HepG2 (cell line): Measurements from ENCODE around the gene SLCO2A1.

ENCODE experiments used
- KLF16 ChIP-seq, 2 experiments: sonication (generic) in 1 of 2; formaldehyde crosslinking in 1 of 2; IDR thresholded peaks; 2 replicates each; pipeline versions ENCODE4 v1.6.1 to v1.8.0; 2016 to 2023; ENCODE audit warnings: missing genetic modification reagents in 2 of 2, missing compliant biosample characterization in 1 of 2
- POLR2G ChIP-seq: fragments of 200-400 bp; formaldehyde crosslinking; IDR thresholded peaks from 2 replicates; pipeline ENCODE4 v1.6.1; 2018; ENCODE audit warnings: mild to moderate bottlenecking, low read depth, low read length, moderate library complexity
- PRPF4 ChIP-seq: fragments of 200-400 bp; formaldehyde crosslinking; IDR thresholded peaks from 2 replicates; pipeline ENCODE4 v1.6.1; 2016; ENCODE audit warnings: low read length, low read depth; ENCODE audit not compliant: poor library complexity, severe bottlenecking
- ZNF138 ChIP-seq: sonication (generic); formaldehyde crosslinking; IDR thresholded peaks from 2 replicates; pipeline ENCODE4 v1.5.0; 2020; ENCODE audit warnings: mild to moderate bottlenecking, low read depth, missing genetic modification reagents
- TF ChIP-seq, protein P1 (sequence below): sonication (generic); formaldehyde crosslinking; IDR thresholded peaks from 2 replicates; pipeline ENCODE4 v1.5.0; 2020; ENCODE audit warnings: missing genetic modification reagents

DNA sequence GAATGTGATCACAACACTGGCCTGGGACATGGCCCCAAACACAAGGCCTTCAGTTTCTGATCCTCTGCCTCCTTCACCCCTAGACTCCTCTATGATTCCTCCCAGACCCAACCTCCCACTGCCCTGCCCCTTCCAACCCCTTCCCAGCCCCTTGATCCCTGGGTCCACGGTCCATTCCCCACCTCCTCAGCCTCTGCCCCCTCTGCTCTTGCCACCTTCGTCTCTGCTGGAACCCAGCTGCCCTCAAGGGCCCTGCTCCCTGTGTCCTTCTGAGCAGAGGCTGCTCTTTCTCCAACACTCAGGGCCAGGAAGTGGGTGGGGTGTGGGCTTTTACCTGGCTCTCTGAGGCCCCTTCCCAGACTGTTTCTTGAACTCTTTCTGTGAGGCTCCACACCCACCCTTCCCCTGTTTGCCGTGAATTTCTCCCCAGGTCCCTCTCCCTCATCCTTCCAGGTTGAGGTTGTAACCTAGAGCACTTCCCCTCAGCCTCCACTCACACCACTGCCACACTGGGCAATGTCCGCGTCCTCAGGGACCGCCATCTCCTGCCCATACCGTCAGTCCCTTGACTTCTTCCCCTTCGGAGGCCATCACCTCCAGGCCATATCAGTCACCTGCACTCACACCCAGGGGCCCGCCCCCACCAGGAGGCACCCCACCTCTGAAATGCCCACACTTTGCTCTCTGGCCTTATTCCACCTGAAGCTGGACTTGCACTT, 18.7 kb upstream of the SLCO2A1 start:
- no peak for TF ChIP-seq POLR2G
- TF ChIP-seq KLF16 (CRISPR knock-in tag; IDR thresholded peaks at IDR 0.05) = no peak
- TF ChIP-seq ZNF138 (CRISPR knock-in tag) = no peak
- TF ChIP-seq, protein P1, sequence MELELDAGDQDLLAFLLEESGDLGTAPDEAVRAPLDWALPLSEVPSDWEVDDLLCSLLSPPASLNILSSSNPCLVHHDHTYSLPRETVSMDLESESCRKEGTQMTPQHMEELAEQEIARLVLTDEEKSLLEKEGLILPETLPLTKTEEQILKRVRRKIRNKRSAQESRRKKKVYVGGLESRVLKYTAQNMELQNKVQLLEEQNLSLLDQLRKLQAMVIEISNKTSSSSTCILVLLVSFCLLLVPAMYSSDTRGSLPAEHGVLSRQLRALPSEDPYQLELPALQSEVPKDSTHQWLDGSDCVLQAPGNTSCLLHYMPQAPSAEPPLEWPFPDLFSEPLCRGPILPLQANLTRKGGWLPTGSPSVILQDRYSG (CRISPR knock-in tag) = no peak
- TF ChIP-seq PRPF4 = no peak
